Astrocyte of the cerebellum (primary cell): ENCODE measurements around the gene TMEM92.
A peak's percentile ranks its signal among the peaks of the same experiment; 100 is the strongest.
"Not testable (repeated sequence)": the region's sequence is repeated elsewhere in the genome, so short reads cannot be mapped to it uniquely, and the experiment has no call there.

Source experiments
- DNase-seq: peaks from one replicate; pipeline ENCODE4 v3.0.0-alpha.2; 2011; ENCODE audit warnings: low read depth
- H3K4me3 ChIP-seq: 2 replicates; pipeline ENCODE4 v1.5.1; 2011; ENCODE audit warnings: mild to moderate bottlenecking, low read depth, low read length, moderate library complexity
- in situ Hi-C: cut with HindIII; loops from 2 replicates; pipeline ENCODE4 v1.10.0; 2017; ENCODE audit warnings: low sequenced_read_pairs
- TF ChIP-seq, protein P1 (sequence below): IDR thresholded peaks from 2 replicates; pipeline ENCODE4 v1.5.1; 2012; ENCODE audit warnings: low read length, low read depth, moderate library complexity, mild to moderate bottlenecking; ENCODE audit errors: missing control alignments

TMEM92 gene

DNA sequence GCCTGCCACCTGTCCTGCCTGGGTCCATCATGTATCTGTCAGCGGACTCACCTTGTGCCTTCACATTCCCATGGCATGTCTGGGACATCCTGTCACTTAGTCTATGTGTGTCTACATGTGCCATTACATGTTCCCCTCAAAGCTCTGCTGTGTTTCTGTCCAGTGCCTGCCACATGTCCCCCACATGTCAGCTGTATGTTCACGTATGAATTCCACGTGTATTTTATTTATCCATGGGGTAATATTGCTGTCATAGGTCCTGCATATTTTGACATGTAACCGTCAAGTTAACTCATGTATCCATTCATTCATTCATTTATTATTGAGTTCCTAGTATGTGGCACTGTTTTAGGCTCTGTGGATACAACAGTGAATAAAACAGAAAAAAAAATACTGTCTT, 20.8 kb downstream of the TMEM92 start:
- in situ Hi-C loops, result loop anchor here (10.0 kb wide), 1 partner anchor 120 kb away; no protein-coding TSS in a partner anchor
- no peak for DNase-seq
- H3K4me3 ChIP-seq, result no peak overlapping the region
- TF ChIP-seq, protein P1, sequence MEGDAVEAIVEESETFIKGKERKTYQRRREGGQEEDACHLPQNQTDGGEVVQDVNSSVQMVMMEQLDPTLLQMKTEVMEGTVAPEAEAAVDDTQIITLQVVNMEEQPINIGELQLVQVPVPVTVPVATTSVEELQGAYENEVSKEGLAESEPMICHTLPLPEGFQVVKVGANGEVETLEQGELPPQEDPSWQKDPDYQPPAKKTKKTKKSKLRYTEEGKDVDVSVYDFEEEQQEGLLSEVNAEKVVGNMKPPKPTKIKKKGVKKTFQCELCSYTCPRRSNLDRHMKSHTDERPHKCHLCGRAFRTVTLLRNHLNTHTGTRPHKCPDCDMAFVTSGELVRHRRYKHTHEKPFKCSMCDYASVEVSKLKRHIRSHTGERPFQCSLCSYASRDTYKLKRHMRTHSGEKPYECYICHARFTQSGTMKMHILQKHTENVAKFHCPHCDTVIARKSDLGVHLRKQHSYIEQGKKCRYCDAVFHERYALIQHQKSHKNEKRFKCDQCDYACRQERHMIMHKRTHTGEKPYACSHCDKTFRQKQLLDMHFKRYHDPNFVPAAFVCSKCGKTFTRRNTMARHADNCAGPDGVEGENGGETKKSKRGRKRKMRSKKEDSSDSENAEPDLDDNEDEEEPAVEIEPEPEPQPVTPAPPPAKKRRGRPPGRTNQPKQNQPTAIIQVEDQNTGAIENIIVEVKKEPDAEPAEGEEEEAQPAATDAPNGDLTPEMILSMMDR, result no peak

DNA sequence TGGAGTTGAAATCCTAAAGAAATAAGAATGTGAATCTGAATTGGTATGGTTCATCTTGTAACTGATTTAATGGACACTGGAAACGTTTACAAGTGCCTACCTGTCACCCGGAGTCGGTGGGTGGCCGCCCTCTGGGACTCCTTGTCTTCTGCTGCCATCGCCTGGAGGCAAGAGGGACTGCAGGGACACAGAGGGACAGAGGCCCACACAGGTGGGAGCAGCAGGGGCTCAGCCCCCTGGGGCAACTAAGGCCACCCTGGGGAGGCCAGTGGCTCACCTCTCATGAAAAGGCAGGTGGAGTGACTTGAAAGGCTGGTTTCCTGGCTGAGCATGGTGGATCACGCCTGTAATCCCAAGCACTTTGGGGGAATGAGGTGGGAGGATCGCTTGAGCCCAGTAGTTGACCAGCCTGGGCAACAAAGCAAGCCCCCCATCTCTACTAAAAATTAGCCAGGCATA, 23.2 kb downstream of the TMEM92 start:
- DNase-seq, result peak; percentile 42
- H3K4me3 ChIP-seq, result no peak overlapping the region
- in situ Hi-C loops, result loop anchor here (10.0 kb wide), 1 partner anchor 123 kb away; no protein-coding TSS in a partner anchor
- TF ChIP-seq, protein P1, result peak; percentile 75

DNA sequence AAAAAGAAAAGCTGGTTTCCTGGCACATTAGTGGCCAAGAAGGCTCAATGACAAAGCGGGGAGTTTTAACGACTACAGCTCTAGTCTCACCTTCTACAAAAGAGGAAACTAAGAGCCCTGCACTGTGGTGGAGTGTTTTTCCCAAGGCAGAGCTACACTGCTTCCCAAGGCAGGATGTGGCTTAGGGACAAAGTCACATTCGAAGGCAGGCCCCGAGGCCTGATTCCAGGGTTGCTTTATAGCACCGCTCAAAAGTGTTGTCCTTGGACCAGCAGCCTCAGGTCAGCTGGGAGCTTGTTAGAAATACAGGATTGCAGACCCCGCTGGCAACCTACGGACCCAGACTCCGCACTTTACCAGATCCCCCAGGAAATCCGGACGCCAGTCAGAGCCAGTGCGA, 23.8 kb downstream of the TMEM92 start:
- in situ Hi-C loops, result loop anchor here (10.0 kb wide), 1 partner anchor 123 kb away; no protein-coding TSS in a partner anchor
- TF ChIP-seq, protein P1, result no peak
- no peak overlapping the region for H3K4me3 ChIP-seq
- DNase-seq, result no peak

DNA sequence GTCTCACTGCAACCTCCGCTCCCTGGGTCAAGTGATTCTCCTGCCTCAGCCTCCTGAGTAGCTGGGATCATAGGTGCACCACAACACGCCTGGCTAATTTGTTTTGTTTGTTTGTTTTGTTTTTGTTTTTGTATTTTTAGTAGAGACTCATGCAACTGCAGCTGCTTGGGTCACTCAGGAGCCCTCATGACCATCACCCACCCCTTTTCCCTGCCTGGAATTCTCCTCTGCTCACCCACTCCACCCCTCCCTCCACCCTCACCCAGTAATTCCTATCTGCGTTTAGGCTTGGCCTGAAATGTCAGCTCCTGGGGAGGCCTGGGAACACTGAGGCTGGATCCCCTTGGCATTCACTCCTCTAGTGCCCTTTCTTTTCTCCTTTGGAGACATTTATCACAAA, 25.5 kb downstream of the TMEM92 start:
- DNase-seq, result no peak
- H3K4me3 ChIP-seq, result no peak overlapping the region
- in situ Hi-C loops, result loop anchor here (10.0 kb wide), 1 partner anchor 125 kb away; no protein-coding TSS in a partner anchor
- TF ChIP-seq, protein P1, result no peak

DNA sequence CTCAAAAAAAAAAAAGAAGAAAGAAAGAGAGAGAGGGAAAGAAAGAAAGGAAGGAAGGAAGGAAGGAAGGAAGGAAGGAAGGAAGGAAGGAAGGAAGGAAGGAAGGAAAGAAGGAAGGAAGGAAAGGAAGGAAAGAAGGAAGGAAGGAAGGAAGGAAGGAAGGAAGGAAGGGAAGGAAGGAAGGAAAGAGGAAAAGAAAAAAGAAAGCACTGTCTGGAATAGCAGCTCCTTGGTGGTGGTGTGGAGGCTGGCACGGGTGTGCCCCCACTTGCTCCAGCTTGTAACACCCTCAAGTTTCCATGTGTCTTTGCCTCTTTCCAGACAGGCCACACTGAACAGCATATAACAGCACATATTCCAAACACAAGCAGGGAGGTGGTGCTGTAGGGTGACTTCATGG, 26.6 kb downstream of the TMEM92 start:
- DNase-seq, result not testable (repeated sequence)

DNA sequence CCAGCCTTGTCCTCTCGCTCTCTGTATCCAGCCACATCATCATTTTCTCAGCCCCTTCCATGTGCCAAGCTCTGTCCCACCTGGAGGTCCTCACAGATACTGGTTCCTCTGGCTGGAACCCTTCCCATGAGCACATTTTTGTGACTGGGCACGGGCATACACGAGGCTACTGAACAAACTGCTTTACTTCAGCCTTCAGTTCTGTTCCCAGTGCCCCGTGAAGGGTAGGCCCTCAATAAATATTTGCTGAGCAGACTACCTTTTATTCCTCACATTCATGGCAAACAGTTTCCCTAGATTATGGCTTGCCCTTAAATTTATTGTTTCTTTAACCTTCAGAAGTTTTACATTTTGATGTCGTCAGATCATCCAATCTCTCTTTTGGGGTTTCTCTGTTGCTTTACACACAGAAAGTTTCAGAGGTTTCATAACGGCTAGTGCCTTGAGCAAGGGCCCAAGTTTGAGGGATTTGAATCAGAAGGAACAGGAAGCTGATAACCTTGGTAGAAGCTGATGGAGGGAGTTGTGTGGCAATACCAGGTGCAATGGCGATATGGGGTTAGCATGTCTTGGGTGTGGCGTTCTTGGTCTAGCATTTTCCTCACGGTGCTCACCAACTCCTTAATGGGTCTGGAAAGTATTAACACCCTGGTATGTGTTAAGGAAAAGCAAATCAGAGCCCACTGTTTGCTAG, 27.8 kb downstream of the TMEM92 start:
- in situ Hi-C loops, result no loop called here

More for the DNA sequence above, 26.6 kb downstream of the TMEM92 start:
- H3K4me3 ChIP-seq, in situ Hi-C loops: not testable (repeated sequence)

DNA sequence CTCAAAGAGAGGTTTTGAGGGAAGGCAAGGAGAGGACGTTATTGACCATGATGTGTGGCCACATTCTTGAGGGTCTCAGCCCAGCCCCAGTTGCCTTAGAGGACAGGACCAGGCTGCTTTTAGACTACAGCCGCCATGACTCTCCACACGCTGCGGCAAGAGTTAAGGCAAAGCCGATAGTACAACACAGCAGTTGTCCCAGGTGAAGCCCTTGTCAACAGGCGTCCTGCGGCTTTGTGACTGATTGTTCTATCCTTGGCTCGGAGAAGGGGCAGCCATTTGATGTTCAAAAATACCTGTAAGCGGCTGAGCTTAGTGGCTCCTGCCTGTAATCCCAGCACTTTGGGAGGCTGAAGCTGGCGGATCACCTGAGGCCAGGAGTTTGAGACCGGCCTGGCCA, 28.8 kb downstream of the TMEM92 start:
- TF ChIP-seq, protein P1, result no peak
- in situ Hi-C loops, result no loop called here
- H3K4me3 ChIP-seq, result no peak overlapping the region
- no peak for DNase-seq

More for the DNA sequence above, 27.8 kb downstream of the TMEM92 start:
- DNase-seq, result no peak
- H3K4me3 ChIP-seq, result no peak overlapping the region
- TF ChIP-seq, protein P1, result no peak
